ENCODE measurements around the gene ASXL3.

The ASXL3 gene

DNA sequence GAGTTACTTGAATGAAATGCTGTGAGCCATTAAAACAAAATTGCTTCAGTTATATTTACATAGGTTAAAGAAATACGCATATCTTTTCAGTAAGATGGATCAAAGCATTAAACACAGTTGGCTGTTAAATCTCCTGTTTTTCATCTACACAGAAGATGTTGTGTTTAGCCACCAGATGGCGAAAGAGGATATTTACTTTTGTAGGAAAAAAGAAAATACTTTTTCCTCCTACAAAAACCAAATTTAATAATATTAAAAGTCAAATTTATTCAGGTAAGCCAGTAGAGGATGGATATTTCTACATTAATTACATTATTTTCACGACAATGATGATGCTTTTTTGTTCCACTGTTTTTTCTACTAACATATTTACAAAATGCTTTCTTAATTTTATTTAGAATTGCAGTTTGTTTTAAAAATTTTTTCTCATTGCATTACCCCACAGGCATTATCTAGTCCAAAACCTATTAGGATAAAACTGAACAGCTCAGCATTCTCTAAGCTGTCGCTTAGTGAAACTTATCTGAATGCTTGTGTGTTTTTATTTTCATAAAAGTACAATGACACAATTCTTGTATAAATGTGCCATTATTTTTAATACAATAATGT lies 173.7 kb downstream of the ASXL3 start:
- Histone ChIP-seq H3K4me1 (ENCODE audit: control insufficient read depth, insufficient read depth, low read length) (0 out of 2 replicates have a peak, but pooled peaks cover 3% of the 10 kb centered on the region), H3K27me3 (ENCODE audit: control insufficient read depth, insufficient read depth, low read length) (no peaks in the 10 kb centered on the region), H3K36me3 (ENCODE audit: control insufficient read depth, insufficient read depth, low read length) (no peaks in the 10 kb centered on the region), H3K9me3 (ENCODE audit: control insufficient read depth, insufficient read depth, low read length) (no peaks in the 10 kb centered on the region), H3K4me3 (ENCODE audit: low read depth, low read length) (no peak overlapping the region), H3K9ac (ENCODE audit: low read depth, low read length) (no peak overlapping the region), H3K27ac (ENCODE audit: low read depth, low read length) (no peak overlapping the region)

- Histone ChIP-seq H3K27ac (ENCODE audit: low read depth, low read length) (no peak overlapping the region), H3K9ac (ENCODE audit: low read depth, low read length) (no peak overlapping the region), H3K4me3 (ENCODE audit: low read depth, low read length) (no peak overlapping the region), H3K9me3 (ENCODE audit: control insufficient read depth, insufficient read depth, low read length) (no peaks in the 10 kb centered on the region), H3K4me1 (ENCODE audit: control insufficient read depth, insufficient read depth, low read length) (no peaks in the 10 kb centered on the region), H3K36me3 (ENCODE audit: control insufficient read depth, insufficient read depth, low read length) (no peaks in the 10 kb centered on the region), H3K27me3 (ENCODE audit: control insufficient read depth, insufficient read depth, low read length) (no peaks in the 10 kb centered on the region)
Observed at GRCh38 chr18:33755391-33755790, 177.4 kb downstream of the ASXL3 start.

GRCh38 chr18:33755931-33756560 lies 178.0 kb downstream of the ASXL3 start:
- Histone ChIP-seq H3K36me3 (ENCODE audit: control insufficient read depth, insufficient read depth, low read length) (no peaks in the 10 kb centered on the region), H3K27ac (ENCODE audit: low read depth, low read length) (no peak overlapping the region), H3K9ac (ENCODE audit: low read depth, low read length) (no peak overlapping the region), H3K4me1 (ENCODE audit: control insufficient read depth, insufficient read depth, low read length) (no peaks in the 10 kb centered on the region), H3K4me3 (ENCODE audit: low read depth, low read length) (no peak overlapping the region), H3K9me3 (ENCODE audit: control insufficient read depth, insufficient read depth, low read length) (no peaks in the 10 kb centered on the region), H3K27me3 (ENCODE audit: control insufficient read depth, insufficient read depth, low read length) (no peaks in the 10 kb centered on the region)

DNA sequence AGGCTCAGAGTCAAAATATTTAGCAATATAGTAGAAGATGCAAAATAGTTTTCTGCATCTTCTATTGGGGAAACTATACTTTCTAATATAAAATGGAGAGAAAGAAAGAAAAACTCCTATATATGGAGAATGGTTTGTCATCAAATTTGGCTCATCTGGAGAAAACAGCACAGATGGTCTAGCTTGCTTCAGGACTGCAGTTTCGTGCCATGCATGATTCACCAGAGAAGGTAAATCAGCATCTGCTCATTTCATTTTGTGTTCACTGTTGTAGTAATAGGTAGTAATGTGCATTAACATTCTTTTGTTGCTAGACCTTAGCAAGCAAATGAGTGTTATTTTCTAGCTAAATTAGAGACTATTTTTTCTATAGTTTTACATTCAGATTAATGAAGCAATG lies 179.0 kb downstream of the ASXL3 start:
- Histone ChIP-seq H3K9ac (ENCODE audit: low read depth, low read length) (no peak overlapping the region), H3K36me3 (ENCODE audit: control insufficient read depth, insufficient read depth, low read length) (no peaks in the 10 kb centered on the region), H3K4me3 (ENCODE audit: low read depth, low read length) (no peak overlapping the region), H3K9me3 (ENCODE audit: control insufficient read depth, insufficient read depth, low read length) (no peaks in the 10 kb centered on the region), H3K27ac (ENCODE audit: low read depth, low read length) (no peak overlapping the region), H3K27me3 (ENCODE audit: control insufficient read depth, insufficient read depth, low read length) (no peaks in the 10 kb centered on the region), H3K4me1 (ENCODE audit: control insufficient read depth, insufficient read depth, low read length) (no peaks in the 10 kb centered on the region)

DNA sequence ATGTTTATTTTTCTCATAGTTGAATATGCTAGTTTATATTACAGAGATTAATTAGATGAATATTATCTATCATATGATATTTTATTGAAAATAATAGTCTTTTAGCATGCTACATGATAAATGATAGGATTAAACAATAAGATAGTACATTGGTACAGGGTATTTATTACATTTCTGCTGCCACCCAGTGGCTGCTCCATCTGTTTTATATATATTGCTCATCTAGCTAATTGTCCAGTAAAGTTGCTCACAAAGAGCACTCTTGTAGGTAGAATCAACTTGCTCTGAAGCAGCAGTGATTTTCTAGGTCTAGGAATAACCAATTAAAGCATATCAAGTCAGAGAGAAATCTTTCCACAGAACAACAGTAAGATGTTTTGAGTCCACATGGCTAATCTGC lies 183.3 kb downstream of the ASXL3 start:
- H3K36me3 ChIP-seq (ENCODE audit: control insufficient read depth, insufficient read depth, low read length), result no peaks in the 10 kb centered on the region
- no peak overlapping the region for H3K4me3 ChIP-seq (ENCODE audit: low read depth, low read length)
- H3K27me3 ChIP-seq (ENCODE audit: control insufficient read depth, insufficient read depth, low read length), result no peaks in the 10 kb centered on the region
- no peaks in the 10 kb centered on the region for H3K4me1 ChIP-seq (ENCODE audit: control insufficient read depth, insufficient read depth, low read length)
- H3K9me3 ChIP-seq (ENCODE audit: control insufficient read depth, insufficient read depth, low read length), result no peaks in the 10 kb centered on the region
- H3K9ac ChIP-seq (ENCODE audit: low read depth, low read length), result no peak overlapping the region
- H3K27ac ChIP-seq (ENCODE audit: low read depth, low read length), result no peak overlapping the region

GRCh38 chr18:33781429-33781828 lies 203.4 kb downstream of the ASXL3 start:
- Histone ChIP-seq H3K9ac (ENCODE audit: low read depth, low read length) (no peak overlapping the region), H3K9me3 (ENCODE audit: control insufficient read depth, insufficient read depth, low read length) (no peaks in the 10 kb centered on the region; the same call in 1 of the 2 replicates), H3K27me3 (ENCODE audit: control insufficient read depth, insufficient read depth, low read length) (no peaks in the 10 kb centered on the region), H3K4me1 (ENCODE audit: control insufficient read depth, insufficient read depth, low read length) (no peaks in the 10 kb centered on the region), H3K4me3 (ENCODE audit: low read depth, low read length) (no peak overlapping the region), H3K36me3 (ENCODE audit: control insufficient read depth, insufficient read depth, low read length) (no peaks in the 10 kb centered on the region), H3K27ac (ENCODE audit: low read depth, low read length) (no peak overlapping the region)
